ENCODE results near the gene RINL. TPM values are rescaled to one million over a fixed set of nuclear protein-coding genes. Genes with fewer than 3 reads are reported as not detected.

RINL gene
- total RNA-seq, 1 experiment from 2014 or later = 5.7 TPM

- no TSS peak for BruUV-seq (replicated peaks)
- H3K4me3 ChIP-seq (ENCODE audit: low read depth, low read length, poor library complexity, severe bottlenecking) = peak overlapping the region; percentile 88
- no peaks in the 10 kb centered on the region for H3K9me3 ChIP-seq (ENCODE audit: low read depth, low read length, poor library complexity, severe bottlenecking)
- H3K27me3 ChIP-seq (replicated peaks; ENCODE audit: insufficient read depth, low read depth, low read length, poor library complexity) = no peaks in the 10 kb centered on the region
- TF ChIP-seq CTCF (conservative IDR thresholded peaks at IDR 0.05; ENCODE audit: low read depth, low read length) (no peak), EZH2 (IDR thresholded peaks at IDR 0.05; ENCODE audit: borderline replicate concordance, low read depth, low read length, poor library complexity, severe bottlenecking) (no peak)
- no peak overlapping the region for H3K27ac ChIP-seq (ENCODE audit: low read depth, low read length, poor library complexity, severe bottlenecking)
- CTCF ChIA-PET = no interaction called here
- intact Hi-C loops (cut with micrococcal nuclease; ENCODE audit: unreplicated experiment) = no loop called here
- POLR2A ChIA-PET (ENCODE audit: low non-redundant PET) = no interaction called here
- H3K36me3 ChIP-seq (ENCODE audit: insufficient read depth, low read length, poor library complexity, severe bottlenecking) = peaks cover 7% of the 10 kb centered on the region
- peaks cover 6% of the 10 kb centered on the region for H3K4me1 ChIP-seq (ENCODE audit: insufficient read depth, low read length, poor library complexity, severe bottlenecking)
- DNase-seq (ENCODE audit: low spot score) = no peak
Measured at GRCh38 chr19:38853214-38853613, 24.9 kb downstream of the RINL start.

GRCh38 chr19:38852231-38853044 is 25.6 kb downstream of the RINL start:
- TF ChIP-seq CTCF (conservative IDR thresholded peaks at IDR 0.05; ENCODE audit: low read depth, low read length) = no peak
- TF ChIP-seq EZH2 (IDR thresholded peaks at IDR 0.05; ENCODE audit: borderline replicate concordance, low read depth, low read length, poor library complexity, severe bottlenecking) = no peak
- peak overlapping the region; percentile 88 for H3K4me3 ChIP-seq (ENCODE audit: low read depth, low read length, poor library complexity, severe bottlenecking)
- TSS peak; percentile 56 for BruUV-seq (replicated peaks)
- H3K4me1 ChIP-seq (ENCODE audit: insufficient read depth, low read length, poor library complexity, severe bottlenecking) = peaks cover 11% of the 10 kb centered on the region
- intact Hi-C loops (cut with micrococcal nuclease; ENCODE audit: unreplicated experiment) = no loop called here
- ChIA-PET POLR2A (ENCODE audit: low non-redundant PET) (no interaction called here), CTCF (no interaction called here)
- H3K27me3 ChIP-seq (replicated peaks; ENCODE audit: insufficient read depth, low read depth, low read length, poor library complexity) = no peaks in the 10 kb centered on the region
- peaks cover 15% of the 10 kb centered on the region for H3K36me3 ChIP-seq (ENCODE audit: insufficient read depth, low read length, poor library complexity, severe bottlenecking)
- peak overlapping the region; percentile 95 for H3K27ac ChIP-seq (ENCODE audit: low read depth, low read length, poor library complexity, severe bottlenecking)
- peak; percentile 50 for DNase-seq (ENCODE audit: low spot score)
- no peaks in the 10 kb centered on the region for H3K9me3 ChIP-seq (ENCODE audit: low read depth, low read length, poor library complexity, severe bottlenecking)

- Histone ChIP-seq H3K36me3 (ENCODE audit: insufficient read depth, low read length, poor library complexity, severe bottlenecking) (peaks cover 22% of the 10 kb centered on the region), H3K4me1 (ENCODE audit: insufficient read depth, low read length, poor library complexity, severe bottlenecking) (peaks cover 13% of the 10 kb centered on the region), H3K27ac (ENCODE audit: low read depth, low read length, poor library complexity, severe bottlenecking) (peak overlapping the region; percentile 95), H3K4me3 (ENCODE audit: low read depth, low read length, poor library complexity, severe bottlenecking) (peak overlapping the region; percentile 88), H3K27me3 (replicated peaks; ENCODE audit: insufficient read depth, low read depth, low read length, poor library complexity) (no peaks in the 10 kb centered on the region), H3K9me3 (ENCODE audit: low read depth, low read length, poor library complexity, severe bottlenecking) (no peaks in the 10 kb centered on the region)
- TF ChIP-seq CTCF (conservative IDR thresholded peaks at IDR 0.05; ENCODE audit: low read depth, low read length) (no peak), EZH2 (IDR thresholded peaks at IDR 0.05; ENCODE audit: borderline replicate concordance, low read depth, low read length, poor library complexity, severe bottlenecking) (no peak)
- no TSS peak for BruUV-seq (replicated peaks)
- DNase-seq (ENCODE audit: low spot score) = peak; percentile 94
- ChIA-PET POLR2A (ENCODE audit: low non-redundant PET) (no interaction called here), CTCF (no interaction called here)
- intact Hi-C loops (cut with micrococcal nuclease; ENCODE audit: unreplicated experiment) = loop anchor here (2.0 kb wide), 2 partner anchors 47 to 79 kb away; partner anchors contain the start of genes MRPS12, NFKBIB, SARS2 and SIRT2
Measured at GRCh38 chr19:38851622-38852230, 26.3 kb downstream of the RINL start.

Data from A673 (cell line).